ENCODE data around the gene PPP2CA.

GRCh38 chr5:134248256-134248655 lies 22.4 kb upstream of the PPP2CA start:
- no peak for TF ChIP-seq CTCF (conservative IDR thresholded peaks at IDR 0.05)
- no peak for TF ChIP-seq ZFX (IDR thresholded peaks at IDR 0.05)
